GM12801 (cell line): ENCODE measurements around the gene RPL13.

Experiments used
- CTCF ChIP-seq: IDR thresholded peaks from one replicate; pipeline ENCODE4 v1.5.1; 2011; ENCODE audit warnings: control low read depth; ENCODE audit not compliant: insufficient read length; ENCODE audit errors: extremely low read depth

The RPL13 gene

DNA sequence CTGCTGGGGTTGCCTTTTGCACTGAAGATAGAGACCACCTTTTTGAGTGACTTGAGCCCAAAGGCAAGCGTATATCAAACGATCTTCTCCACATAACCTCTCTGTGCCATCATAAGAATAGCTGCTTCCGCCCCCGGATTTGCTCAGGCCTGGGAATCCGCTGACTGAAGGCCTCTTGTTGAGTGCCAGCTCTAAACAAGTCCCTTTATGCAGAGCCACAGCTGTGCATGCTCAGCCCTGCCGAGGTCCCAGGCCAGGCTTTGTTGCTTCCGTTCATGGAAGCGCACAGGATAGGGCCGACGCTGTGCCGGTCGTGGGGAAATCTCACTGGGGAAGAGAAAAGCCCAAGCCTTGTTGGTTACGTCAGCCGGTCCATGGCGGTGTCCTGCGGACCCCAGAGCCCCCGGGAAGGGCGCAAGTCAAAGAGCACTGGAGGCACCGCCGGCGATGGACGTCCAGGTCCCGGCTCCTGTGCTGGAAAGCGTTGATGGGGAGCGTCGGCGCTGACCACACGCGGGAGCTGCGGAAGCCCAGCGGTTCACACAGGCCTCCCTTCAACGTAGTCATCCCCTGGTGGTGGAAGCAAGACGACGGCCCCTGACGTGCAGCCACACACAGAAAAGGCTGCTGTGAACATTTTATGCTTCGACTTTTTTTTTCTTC lies 23.5 kb upstream of the RPL13 start:
- TF ChIP-seq CTCF: no peak

GRCh38 chr16:89537549-89537925 lies 22.9 kb upstream of the RPL13 start:
- TF ChIP-seq CTCF: no peak

GRCh38 chr16:89538286-89538685 lies 22.2 kb upstream of the RPL13 start:
- no peak for TF ChIP-seq CTCF

GRCh38 chr16:89540557-89540956 lies 19.9 kb upstream of the RPL13 start:
- no peak for TF ChIP-seq CTCF

GRCh38 chr16:89541792-89542191 lies 18.7 kb upstream of the RPL13 start:
- TF ChIP-seq CTCF: no peak

- TF ChIP-seq CTCF: no peak
Measured at GRCh38 chr16:89544113-89544512, 16.4 kb upstream of the RPL13 start.

GRCh38 chr16:89544713-89545043 lies 15.8 kb upstream of the RPL13 start:
- TF ChIP-seq CTCF: no peak
